Glomerular visceral epithelial cell (primary cell): Measurements from ENCODE around the gene CYP11A1.

Source experiments
- DNase-seq: peaks from one replicate; pipeline ENCODE4 v3.0.0-alpha.2; 2016; ENCODE audit errors: extremely low spot score

The CYP11A1 gene

DNA sequence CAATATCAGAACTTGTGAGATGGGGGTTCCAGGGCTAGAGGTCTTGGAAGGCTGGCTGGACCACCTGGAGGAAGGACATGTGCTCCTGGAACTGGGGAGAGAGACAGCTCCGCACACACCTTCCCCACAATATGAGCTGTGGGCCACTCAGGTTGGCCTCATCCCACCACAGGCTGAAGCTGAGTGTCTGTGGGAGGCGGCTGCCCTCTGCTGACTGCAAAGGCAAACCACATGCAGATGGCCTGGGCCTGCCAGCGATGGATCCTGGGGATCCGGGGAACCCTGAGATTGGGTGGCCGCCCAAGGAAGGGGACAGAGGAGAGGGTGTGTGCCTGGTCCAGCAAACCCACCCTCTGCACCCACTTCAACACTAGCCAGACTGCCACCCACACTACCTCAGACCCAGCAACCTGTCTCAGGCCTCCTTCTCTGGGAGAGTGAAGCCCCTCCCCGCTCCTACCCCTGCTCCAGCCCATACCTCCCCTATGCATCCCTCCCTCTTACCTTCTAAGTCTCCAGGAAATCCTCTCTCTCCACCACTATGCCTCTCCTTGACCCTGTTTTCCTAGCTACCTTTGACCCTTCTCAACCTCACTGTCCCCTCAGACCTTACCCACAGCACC is 44.8 kb downstream of the CYP11A1 start:
- peak; percentile 69 for DNase-seq

DNA sequence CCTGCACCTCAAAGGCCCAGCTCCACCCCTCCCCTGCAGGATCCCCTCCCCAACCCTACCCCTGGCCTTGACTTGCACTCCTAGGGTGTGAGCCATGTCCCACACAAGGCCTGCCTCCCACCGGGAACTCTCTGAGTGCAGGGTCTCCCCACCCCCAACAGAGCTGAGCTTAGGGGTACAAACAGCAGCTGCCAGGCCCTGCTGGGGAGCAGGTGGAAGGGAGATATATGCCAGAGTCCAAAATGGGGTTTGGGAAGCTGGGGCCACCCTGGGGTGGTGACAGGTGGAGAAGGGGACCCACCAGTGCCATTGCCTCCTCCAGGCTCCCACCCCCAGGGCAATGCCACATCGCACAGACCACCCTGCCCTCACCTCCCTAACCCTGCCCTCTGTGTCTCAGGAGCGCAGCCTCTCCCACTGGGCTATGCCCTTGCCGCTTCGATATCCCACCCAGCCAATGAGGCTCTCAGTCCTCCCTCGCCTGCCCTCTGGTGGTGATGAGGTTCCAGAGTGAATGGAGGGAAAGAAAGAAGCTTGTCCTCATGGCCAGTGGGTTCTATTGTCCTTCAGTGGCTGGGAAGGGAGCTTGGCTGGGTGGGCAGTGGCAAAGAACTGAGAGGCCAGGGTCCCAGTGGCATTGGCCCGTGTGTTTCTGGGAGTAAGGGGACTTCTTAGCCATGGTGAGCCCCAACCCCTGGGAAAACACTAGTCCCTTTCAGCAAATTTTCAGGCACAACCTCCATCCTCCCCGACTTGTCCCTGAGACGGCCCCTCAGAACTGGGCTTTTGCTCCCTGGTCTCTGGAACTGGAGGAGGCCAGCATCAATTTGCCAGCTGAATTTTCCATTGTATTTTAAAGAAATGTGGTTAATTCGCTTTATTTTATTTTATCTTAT is 46.8 kb downstream of the CYP11A1 start:
- DNase-seq = no peak

DNA sequence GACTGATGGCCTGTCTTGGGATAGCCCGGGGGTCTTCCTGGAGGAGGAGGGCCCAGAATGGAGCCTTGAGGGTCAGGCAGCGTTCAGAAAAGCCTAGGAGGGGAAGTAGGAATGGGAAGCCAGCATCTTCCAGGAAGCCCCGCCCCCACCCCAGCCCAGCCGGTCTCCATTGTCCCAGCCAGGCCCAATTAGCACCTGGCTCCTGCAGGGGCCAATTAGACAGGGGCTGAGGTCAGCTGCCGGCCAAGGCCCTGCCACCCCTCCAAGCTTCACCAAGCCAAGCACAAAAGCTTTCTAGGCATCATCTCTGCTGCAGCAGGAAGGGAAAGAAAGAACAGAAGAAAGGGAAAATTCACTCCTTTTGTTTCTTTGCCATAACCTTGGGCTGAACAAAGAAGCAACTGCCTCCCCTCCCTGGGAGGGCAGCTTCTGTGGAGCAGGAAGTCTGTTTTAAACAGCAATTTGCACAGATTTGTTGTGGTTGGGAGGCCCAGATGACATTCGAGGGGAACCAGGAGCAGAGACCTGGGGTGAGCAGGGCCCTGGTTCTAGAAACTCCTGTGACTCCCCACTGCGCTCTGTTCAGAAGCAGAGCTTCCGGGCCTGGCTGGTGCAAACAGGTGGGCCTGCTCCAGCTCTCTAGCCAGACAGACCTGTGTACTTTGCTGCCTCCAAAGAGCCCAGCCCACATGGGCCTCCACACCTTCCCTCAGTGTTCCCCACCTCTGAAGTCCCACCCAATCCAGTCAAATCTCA is 47.7 kb downstream of the CYP11A1 start:
- DNase-seq = no peak

DNA sequence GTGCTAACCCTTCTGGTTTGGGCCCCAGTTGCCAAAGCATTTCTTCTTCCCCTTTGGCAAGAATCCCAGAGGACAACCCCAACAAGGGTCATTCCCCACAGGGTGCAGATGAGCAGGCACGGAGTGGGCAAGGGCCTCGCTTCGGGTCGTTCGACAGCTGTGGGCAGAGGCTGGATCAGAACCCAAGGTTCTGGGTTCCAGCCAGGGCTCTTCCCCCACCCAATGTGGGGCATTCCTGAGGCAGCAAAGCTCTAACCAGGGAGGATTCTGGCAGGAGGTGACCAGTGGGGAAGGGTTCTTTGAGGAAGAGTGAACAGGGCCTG is 48.3 kb downstream of the CYP11A1 start:
- DNase-seq = no peak

DNA sequence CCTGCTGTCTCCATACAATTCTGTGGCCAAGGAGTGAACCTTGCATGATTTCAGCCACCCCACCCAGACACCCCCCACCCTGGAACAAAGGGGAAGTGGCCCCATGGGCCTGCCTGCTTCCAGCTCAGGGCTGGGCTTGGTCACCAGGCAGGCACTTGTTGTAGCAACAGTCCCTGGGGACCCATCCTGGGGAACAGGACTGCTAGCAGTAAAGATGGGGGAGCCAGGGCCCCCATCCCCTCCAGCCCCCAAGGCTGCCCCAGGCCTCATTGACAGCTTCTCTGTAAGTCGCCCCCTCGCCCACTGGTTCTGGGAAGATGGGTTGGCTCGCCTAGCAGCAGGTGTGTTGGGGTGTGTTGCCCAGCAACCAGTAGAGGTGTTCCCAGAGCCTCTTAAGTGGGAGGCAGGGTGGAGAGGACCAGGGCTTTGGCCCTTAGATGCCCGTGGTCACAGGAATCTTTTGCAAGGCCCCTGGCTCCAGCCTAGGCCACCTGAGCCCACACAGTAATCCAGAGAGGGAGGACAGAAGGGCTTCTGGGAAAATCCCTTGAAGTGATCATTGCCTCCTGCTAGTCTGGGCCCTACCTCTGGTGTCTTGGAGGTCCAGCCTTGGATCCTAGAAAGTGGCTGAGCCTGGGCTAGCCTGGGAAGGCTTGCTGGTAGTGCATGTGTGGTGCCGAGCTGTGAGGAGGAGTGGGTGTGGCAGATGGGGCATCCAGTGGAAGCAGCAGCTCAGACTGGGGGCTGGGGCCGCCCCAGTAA is 48.9 kb downstream of the CYP11A1 start:
- peak; percentile 47 for DNase-seq

DNA sequence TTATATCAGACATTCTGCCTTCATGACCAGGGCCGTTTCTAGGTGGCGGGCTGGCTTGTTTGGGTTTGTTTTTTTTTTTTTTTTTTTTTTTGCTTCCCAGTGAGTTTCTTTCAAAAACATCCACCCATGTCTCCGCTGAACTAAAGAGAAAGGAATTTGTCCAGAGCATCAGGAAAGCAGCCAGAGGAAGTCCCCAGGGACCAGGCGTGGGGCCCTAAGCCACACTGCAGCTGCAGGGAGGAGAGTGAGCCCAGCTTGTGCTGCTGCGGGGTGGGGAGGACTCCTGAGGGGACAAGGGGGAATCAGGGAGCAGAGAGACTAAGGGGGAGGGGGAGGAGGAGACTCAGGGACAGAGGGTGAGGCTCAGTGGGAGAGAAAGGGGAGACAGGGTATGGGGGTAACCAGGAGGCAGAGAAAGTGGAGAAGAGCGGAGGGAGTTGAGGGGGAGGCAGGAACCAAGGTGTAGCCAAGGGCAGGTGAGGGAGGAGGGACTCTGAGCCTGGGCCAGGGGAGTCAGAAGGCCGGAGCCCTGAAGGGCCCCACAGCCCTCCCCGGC is 49.5 kb downstream of the CYP11A1 start:
- DNase-seq = peak; percentile 87

DNA sequence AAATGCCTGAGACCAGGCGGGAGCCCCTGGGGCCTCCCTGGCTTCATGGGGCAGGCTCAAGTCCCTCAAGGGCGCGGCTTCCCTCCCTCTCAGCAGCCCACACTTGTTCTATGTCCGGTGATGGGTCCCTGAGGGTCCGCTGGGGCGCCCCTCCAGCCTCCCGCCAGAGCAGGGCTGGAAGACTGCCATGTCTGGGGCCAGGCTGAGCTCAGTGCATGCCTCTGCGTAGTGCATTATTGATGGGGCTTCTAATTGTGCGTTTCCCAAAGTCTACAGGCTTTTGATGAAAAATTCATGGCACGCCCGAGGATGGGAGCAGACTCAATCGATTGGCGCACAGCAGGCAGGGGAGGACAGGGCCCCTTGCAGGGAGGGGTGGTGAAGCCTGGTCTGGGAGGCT is 51.3 kb downstream of the CYP11A1 start:
- DNase-seq = no peak

DNA sequence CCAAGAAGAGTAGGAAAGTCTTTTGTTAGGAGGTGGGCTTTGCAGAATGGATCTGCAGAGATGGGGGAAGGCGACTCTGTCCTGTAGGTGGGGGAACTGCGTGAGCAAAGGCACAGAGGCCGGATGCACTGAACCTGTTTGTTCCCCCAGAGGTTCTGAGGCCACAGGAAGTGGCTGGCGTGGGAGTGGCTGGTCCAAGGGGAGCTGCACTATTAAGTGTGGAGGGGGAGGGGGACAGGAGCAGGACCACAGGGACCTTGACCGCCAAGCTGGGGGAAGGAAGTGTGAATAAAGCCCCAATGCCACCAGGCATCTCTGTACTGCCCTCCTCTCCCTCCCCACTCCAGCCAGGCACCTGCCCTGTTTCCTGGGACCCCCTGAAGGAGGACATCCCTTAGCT is 51.8 kb downstream of the CYP11A1 start:
- DNase-seq = peak; percentile 53

DNA sequence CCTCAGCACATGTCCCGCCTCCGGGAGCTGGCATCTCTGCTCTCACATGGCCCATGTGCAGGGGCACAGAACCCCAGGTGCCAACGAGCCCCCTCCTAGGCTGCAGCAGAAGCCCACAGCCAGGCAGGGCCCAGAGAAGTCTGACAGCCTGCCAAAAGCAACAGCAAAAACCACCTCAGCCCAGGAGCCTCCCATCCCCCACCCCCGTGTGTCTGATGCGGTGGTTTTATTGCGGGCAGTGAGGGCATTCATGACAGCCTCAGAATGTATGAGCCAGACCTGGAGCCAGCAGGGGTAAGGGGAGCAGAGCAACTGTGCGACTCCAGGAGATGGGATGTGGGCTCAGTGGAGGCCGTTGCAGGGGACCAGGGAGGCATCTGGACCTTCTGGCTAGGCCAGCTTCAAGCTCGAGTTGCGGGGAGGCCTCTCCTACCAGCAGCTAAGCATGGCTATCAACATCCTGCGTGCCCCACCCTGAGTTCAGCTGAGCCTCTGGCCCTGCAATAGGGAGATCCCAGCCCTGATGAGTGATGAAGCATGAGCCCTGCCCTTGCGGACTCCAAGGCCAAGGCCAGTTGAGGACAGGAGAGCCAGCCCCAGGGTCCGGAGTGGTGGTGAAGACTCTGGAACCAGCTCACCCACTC is 52.5 kb downstream of the CYP11A1 start:
- peak; percentile 89 for DNase-seq

DNA sequence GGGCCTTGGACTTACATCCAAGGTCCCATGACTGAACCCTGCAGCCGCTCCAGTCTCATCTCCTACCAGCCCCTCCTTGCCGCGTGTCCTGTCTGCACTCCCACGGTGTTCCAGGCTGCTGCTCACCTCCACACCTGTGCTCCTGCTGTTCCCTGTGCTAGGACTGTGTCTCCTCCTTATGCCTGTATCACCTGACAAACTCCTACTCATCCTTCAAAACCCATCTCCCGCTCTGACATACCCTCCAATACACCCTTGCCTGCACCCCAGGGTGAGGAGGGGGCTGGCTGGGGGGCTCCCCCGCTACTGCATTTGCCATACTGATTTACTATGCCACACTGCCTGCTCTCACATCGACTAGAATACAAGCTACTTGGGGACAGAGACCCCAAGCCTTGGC is 53.6 kb downstream of the CYP11A1 start:
- no peak for DNase-seq

DNA sequence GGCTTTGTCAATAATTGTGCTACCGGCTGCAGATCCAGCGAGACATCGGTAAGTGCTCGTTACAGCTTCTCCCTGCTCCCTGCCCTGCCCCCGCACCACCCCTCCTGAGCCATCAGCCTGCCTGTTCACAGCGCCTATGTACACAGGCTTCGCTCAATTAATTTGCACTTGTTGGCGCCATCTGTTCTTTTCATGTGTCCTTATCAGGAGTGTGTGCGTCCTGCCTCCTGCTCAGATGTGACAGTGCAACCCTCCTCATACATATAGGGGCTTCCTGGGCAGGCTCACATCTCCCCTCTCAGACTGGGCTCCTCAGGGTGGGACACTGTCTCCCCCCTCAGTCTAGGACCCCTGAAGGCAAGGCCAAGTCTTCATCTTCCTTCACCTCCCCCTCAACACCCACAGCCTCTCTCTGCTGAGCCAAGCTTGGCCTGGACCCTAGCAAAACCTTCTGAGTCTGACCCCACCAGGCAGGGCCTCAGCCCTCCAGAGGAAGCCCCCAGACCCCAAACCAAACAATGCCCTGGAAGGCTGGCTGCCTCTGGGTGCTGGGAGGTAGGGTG is 54.9 kb downstream of the CYP11A1 start:
- DNase-seq = no peak

DNA sequence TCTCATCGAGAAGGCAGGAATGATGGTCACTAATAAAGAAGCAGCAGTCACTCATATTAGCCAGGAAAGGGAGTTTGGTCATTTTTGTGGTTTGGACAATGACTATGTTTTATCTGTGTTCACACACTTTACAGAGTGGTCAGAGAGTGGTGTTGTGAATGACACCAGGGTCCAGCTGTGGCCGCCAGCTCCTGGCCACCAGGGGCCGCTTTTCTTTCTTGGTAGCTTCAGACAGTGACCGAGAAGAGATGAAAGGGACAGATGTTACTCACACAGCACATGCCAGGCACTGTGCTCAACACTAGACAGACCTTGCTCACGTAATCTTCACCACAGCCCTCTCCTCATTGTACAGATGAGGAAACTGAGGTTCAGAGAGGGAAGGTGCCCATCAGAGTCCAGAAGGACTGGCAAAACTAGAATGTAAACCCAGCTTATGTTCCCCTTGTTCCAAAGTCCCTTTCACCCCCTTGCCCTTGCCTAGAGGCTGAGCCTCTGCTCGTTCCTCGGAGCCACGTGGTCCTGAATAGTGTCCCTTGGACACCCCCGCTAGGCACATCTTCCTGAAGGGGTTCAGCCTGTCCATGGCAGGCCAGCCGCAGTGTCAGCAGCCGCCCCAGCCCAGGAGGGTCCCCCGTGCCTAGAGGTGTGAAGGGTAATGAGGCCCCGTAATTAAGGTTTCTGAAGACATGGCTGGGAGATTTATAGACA is 55.6 kb downstream of the CYP11A1 start:
- peak; percentile 54 for DNase-seq

DNA sequence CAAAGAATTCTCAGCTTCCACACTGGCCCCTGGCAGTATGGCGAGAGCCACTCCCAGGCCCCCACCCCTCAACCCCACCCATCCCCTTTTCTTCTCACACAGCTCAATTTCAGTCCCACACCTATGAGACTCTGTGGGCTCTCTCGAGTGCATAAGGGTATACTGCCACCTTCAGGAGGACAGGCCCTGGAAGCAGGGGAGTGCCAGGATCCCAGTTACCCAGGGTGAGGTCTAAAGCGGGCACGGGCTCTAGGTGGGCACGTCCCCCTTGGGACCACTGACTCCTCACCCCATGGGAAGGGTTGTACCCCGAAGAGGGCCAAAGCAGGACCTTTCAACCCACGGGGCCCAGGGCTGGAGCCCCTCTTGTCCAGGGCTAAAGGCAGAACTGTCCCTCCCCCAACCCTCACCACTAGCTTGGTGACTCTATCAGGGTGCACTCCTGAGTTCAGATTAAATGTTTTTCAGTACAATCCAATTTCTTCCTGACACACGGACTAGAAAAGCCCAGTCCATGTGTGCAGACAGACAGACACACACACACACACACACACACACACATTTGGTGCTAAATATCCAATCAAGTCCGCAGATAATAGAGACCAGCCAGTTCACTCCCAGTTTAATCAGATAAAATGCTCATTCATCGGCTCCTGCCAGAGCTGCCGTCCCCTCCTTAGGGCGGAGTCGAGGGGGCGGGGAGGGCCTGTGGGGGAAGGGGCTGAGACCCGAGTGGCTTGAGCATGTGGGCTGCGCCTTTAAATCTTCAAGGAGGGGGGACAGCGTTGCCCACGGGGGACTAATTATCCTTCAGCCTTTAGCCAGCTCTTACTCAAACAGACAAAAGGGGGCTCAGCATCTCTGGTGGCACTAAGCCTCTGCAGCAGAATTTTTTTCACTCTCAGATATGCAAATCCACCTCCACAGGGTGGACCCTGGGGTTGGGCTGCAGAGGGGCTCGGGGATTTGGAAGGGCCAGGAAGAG is 59.3 kb downstream of the CYP11A1 start:
- DNase-seq = peak; percentile 56

DNA sequence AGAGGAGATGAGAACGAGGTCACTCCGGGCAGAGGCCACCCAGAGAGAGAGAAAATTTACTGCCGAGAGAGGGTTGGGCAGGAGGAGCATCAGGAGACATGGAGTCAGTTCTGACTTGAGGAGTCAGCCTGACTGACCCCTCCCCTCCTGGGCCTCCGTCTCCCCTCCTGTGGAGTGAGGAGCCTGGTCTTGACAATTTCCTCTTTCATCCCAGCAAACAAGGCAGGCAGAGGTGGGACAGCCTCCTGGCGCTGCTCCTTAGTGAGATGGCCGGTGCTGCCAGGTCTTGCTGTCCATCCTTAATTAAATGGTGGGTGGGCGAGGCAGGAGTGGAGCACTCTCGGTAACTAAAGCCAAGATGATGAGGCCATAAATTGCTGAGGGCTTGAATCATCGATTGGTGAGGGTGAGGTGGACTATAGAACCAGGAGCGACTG is 60.6 kb downstream of the CYP11A1 start:
- DNase-seq = no peak

DNA sequence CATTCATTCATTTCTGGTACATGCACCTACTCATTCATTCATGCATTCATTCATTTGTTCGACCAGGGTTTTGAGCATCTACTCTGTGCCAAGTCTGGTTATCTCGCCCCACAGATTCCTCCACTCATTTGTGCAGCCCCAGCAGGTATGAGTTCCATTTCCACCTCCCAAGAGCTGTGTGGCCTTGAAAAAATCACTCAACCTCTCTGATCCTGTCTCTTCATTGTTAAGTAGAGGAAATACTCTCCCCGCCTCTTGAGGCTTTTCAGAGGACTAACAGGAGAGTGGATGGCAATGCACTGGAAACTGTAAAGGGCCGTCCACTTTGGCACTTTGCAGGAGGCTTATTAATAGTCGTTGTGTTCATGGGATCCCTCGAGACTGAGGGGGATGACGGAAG is 61.8 kb downstream of the CYP11A1 start:
- DNase-seq = no peak

DNA sequence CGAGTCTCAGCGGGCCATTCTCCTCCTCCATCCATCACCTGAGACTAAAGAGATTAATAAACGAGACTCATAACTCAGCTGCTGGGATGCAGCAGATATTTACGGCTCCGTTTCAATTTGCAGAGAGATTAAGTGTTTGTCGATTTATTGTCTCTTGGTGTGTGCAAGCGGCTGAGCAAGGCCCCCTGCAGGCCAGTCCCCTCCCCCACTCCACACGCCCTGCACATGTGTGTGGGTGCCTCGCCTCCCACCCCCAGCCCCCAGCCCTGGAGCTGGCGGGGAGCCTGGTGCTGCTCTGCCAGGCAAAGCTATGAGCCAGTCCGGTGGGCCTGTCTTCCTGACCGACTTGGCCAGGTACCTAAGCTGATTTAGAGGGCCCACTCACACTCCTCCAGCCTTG is 63.0 kb downstream of the CYP11A1 start:
- DNase-seq = no peak

DNA sequence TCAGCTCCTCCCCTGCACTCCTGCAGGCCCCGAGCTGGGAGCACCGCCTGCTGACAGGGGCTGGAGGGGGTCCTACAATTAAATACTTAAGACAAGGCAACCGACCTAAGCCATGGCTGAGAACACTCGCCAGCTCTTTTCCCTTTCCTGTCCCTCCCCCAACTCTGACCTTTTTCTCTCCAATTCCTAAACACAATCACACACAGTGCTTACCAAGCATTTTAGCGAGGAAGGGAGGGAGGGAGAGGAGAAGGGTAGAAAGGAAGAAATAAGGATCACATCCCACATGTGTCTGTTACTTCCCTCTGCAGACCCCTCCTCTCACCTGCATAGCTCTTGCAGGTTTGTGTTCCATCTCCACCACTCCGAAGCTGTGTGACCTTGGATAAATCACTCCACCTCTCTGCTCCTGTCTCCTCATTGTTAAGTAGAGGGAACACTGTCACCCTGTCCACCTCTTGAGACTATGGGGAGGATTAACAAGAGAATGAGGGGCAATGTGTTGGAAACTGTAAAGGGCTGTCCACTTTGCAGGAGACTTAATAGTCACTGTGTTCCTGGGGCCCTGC is 63.6 kb downstream of the CYP11A1 start:
- no peak for DNase-seq

DNA sequence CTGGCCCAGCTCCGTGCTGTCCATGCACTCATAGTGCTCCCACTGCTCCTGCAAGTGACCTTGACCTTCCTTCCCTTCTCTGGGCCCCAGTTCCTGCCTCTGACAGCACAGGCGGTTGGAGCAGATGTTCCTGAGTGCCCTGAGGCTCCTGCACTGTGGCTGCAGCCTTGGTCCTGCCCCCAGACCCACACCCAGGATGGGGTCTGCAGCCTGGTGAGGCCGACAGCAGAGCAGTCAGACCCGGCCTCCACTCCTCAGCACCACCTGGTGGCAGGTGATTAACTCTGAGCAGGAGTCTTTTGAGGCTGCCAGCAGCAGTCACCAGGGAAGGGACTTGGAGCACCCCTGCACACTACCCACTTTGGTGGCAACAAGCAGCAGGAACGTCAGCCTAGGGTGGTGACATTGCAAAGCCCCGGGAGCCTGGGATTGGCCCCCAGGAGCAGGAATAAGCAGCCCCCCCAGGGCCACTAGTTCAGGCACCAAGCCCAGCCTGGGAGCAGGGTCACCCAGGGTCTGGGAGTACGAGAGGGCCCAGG is 64.6 kb downstream of the CYP11A1 start:
- peak; percentile 34 for DNase-seq
